PC-9 (cell line): ENCODE measurements around the gene AFF4. TPM values are rescaled to one million over a fixed set of nuclear protein-coding genes. Genes with fewer than 3 reads are reported as not detected.
"Not testable (repeated sequence)": the region's sequence is repeated elsewhere in the genome, so short reads cannot be mapped to it uniquely, and the experiment has no call there.

ENCODE experiments used
- BruUV-seq: library from RNA; stranded (reverse); fragments of 400-500 nt; replicated peaks from 2 replicates; lab custom pipeline; 2021; lab: Mats Ljungman, UMichigan
- CTCF ChIA-PET: fragments of 300-600 bp; sonication (Branson Sonifier 250); formaldehyde crosslinking; loops from one replicate; lab custom pipeline; 2022; ENCODE audit warnings: antibody characterized with exemption; lab: Charles Lee
- POLR2A ChIA-PET: fragments of 300-600 bp; sonication (Branson Sonifier 250); formaldehyde crosslinking; loops from one replicate; lab custom pipeline; 2022; ENCODE audit warnings: antibody characterized with exemption; ENCODE audit not compliant: unreplicated experiment; lab: Charles Lee
- DNase-seq, 2 experiments: peaks; one replicate each; pipeline versions ENCODE4 v3.0.0 to v3.0.0-alpha.2; 2015 to 2022; ENCODE audit warnings: mixed read lengths in 1 of 2
- H2AFZ ChIP-seq: fragments of 200-600 bp; sonication (generic); 2 replicates; pipeline ENCODE4 v1.8.1; 2017; ENCODE audit warnings: antibody characterized with exemption
- H3F3A ChIP-seq: fragments of 200-600 bp; sonication (generic); 2 replicates; pipeline ENCODE4 v1.8.1; 2017; ENCODE audit warnings: antibody characterized with exemption, mild to moderate bottlenecking, low read depth; ENCODE audit not compliant: insufficient read depth
- H3K27ac ChIP-seq: fragments of 200-600 bp; sonication (generic); 2 replicates; pipeline ENCODE4 v1.6.1; 2016; ENCODE audit warnings: mixed run types
- H3K27me3 ChIP-seq: fragments of 200-600 bp; sonication (generic); 2 replicates; pipeline ENCODE4 v1.6.1; 2016; ENCODE audit warnings: low read depth, mixed run types; ENCODE audit not compliant: insufficient read depth
- H3K36me3 ChIP-seq: fragments of 200-600 bp; sonication (generic); 2 replicates; pipeline ENCODE4 v1.6.1; 2016; ENCODE audit warnings: low read depth, mixed run types
- H3K4me1 ChIP-seq: fragments of 200-600 bp; sonication (generic); replicated peaks from 2 replicates; pipeline ENCODE4 v1.6.1; 2016; ENCODE audit warnings: mixed run types; ENCODE audit not compliant: insufficient read depth
- H3K4me2 ChIP-seq: fragments of 200-600 bp; sonication (generic); 2 replicates; pipeline ENCODE4 v1.6.1; 2017; ENCODE audit warnings: mixed run types
- H3K4me3 ChIP-seq: fragments of 200-600 bp; sonication (generic); 2 replicates; pipeline ENCODE4 v1.6.1; 2016; ENCODE audit warnings: mixed run types
- H3K79me2 ChIP-seq: fragments of 200-600 bp; sonication (generic); 2 replicates; pipeline ENCODE4 v1.6.1; 2017; ENCODE audit warnings: low read depth, mixed run types
- H3K9me2 ChIP-seq: fragments of 200-600 bp; sonication (generic); 2 replicates; pipeline ENCODE4 v1.8.1; 2017; ENCODE audit warnings: mild to moderate bottlenecking; ENCODE audit not compliant: insufficient read depth
- H3K9me3 ChIP-seq: fragments of 200-600 bp; sonication (generic); 2 replicates; pipeline ENCODE4 v1.8.1; 2016; ENCODE audit warnings: low read depth; ENCODE audit not compliant: insufficient read depth
- H4K20me1 ChIP-seq: fragments of 200-600 bp; sonication (generic); 2 replicates; pipeline ENCODE4 v1.8.1; 2017; ENCODE audit not compliant: insufficient read depth
- EZH2 ChIP-seq: fragments of 200-600 bp; sonication (generic); IDR thresholded peaks from 2 replicates; pipeline ENCODE4 v1.8.0; 2017; ENCODE audit warnings: antibody characterized with exemption, low read depth
- intact Hi-C: fragments of 100-400 bp; cut with micrococcal nuclease; formaldehyde crosslinking; loops from one replicate; pipeline ENCODE4 v1.10.0; 2022; ENCODE audit not compliant: unreplicated experiment
- total RNA-seq: library from RNA; stranded (reverse); gene quantifications from 2 replicates; pipeline ENCODE4 v1.2.3, GENCODE V29; 2021
- TF ChIP-seq, protein P1 (sequence below): fragments of 200-600 bp; sonication (generic); conservative IDR thresholded peaks from 2 replicates; pipeline ENCODE4 v1.6.1; 2017; ENCODE audit warnings: mixed run types, antibody characterized with exemption, mild to moderate bottlenecking, moderate library complexity

AFF4 gene
- total RNA-seq, 1 experiment from 2014 or later: 59.5 TPM

DNA sequence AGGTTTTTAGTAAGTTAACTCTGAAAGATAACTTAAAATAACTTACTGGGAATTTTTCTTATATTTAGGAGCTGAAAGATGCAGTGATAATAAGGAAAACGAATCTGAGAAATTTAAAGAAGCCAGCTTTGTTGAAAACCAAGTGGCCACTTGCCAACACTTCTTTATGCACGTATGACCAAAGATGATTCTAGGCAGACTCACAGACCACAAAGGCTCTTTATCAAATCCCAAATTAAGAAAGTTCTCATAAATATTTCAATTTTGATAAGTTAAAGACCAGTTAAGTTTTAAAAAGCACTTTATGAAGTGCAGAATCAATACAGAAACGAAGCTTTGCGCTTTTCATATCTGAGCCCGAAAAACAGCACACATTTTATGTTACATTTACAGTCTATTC lies 1.5 kb downstream of the AFF4 start:
- H3K27ac ChIP-seq: peak overlapping the region; percentile 82
- H3K4me2 ChIP-seq: peak overlapping the region; percentile 96
- no peak overlapping the region for H2AFZ ChIP-seq
- H3K27me3 ChIP-seq: no peaks in the 10 kb centered on the region
- no peaks in the 10 kb centered on the region for H3K9me2 ChIP-seq
- H3K36me3 ChIP-seq: no peaks in the 10 kb centered on the region
- peaks cover 23% of the 10 kb centered on the region for H3K4me1 ChIP-seq
- TF ChIP-seq, protein P1, sequence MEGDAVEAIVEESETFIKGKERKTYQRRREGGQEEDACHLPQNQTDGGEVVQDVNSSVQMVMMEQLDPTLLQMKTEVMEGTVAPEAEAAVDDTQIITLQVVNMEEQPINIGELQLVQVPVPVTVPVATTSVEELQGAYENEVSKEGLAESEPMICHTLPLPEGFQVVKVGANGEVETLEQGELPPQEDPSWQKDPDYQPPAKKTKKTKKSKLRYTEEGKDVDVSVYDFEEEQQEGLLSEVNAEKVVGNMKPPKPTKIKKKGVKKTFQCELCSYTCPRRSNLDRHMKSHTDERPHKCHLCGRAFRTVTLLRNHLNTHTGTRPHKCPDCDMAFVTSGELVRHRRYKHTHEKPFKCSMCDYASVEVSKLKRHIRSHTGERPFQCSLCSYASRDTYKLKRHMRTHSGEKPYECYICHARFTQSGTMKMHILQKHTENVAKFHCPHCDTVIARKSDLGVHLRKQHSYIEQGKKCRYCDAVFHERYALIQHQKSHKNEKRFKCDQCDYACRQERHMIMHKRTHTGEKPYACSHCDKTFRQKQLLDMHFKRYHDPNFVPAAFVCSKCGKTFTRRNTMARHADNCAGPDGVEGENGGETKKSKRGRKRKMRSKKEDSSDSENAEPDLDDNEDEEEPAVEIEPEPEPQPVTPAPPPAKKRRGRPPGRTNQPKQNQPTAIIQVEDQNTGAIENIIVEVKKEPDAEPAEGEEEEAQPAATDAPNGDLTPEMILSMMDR: no peak
- no peak for TF ChIP-seq EZH2
- peaks cover 63% of the 10 kb centered on the region for H3K79me2 ChIP-seq
- ChIA-PET POLR2A (interaction anchor here (1.0 kb wide), 1 partner anchor 90 kb away, joined by 3 read pairs; the partner anchor contains the start of gene HSPA4), CTCF (interaction anchor here (0.6 kb wide), 1 partner anchor 9 kb away, joined by 3 read pairs; no protein-coding TSS in a partner anchor)
- no peak for DNase-seq
- no peaks in the 10 kb centered on the region for H3K9me3 ChIP-seq
- BruUV-seq: no TSS peak
- intact Hi-C loops: loop anchor here (2.0 kb wide), 2 partner anchors 65 to 89 kb away; partner anchors contain the start of gene ZCCHC10
- peaks cover 42% of the 10 kb centered on the region for H4K20me1 ChIP-seq
- H3K4me3 ChIP-seq: peak overlapping the region; percentile 80
- H3F3A ChIP-seq: peaks cover 8% of the 10 kb centered on the region

DNA sequence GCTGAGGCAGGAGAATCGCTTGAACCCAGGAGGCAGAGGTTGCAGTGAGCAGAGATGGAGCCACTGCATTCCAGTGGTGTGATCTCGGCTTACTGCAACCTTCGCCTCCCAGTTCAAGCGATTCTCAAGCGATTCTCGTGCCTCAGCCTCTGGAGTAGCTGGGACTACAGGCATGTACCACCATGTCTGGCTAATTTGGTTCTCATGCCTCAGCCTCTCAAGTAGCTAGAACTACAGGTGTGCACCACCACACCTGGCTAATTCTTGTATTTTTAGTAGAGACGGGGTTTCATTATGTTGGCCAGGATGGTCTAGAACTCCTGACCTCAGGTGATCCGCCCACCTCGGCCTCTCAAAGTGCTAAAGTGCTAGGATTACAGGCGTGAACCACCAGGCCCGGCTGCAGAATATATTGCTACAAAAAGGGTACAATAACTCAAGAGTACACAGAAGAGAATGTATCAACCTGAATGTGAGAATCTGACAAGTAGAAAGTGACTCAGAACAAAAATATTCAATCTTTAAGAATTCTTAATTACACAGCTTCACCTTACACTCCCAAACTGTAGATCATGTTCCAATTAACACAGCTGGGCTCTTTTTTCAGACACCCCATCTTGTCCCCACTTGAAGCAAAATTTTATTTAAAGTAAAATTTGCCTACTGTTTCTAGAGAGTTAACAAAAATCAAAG lies 2.2 kb downstream of the AFF4 start:
- POLR2A ChIA-PET: interaction anchor here (0.6 kb wide), 1 partner anchor 43 kb away, joined by 4 read pairs; no protein-coding TSS in a partner anchor
- CTCF ChIA-PET: interaction anchor here (0.6 kb wide), 1 partner anchor 8 kb away, joined by 3 read pairs; no protein-coding TSS in a partner anchor
- H3K27me3 ChIP-seq, H3K9me2 ChIP-seq, H3F3A ChIP-seq, H3K36me3 ChIP-seq, intact Hi-C loops, H3K9me3 ChIP-seq, BruUV-seq, H2AFZ ChIP-seq: not testable (repeated sequence)
- H3K4me3 ChIP-seq: peak overlapping the region; percentile 80
- peaks cover 23% of the 10 kb centered on the region for H3K4me1 ChIP-seq
- peak overlapping the region; percentile 82 for H3K27ac ChIP-seq
- peaks cover 69% of the 10 kb centered on the region for H3K79me2 ChIP-seq
- H3K4me2 ChIP-seq: peak overlapping the region; percentile 96
- DNase-seq: peak in 1 of 2 experiments; percentile 65
- H4K20me1 ChIP-seq: peaks cover 48% of the 10 kb centered on the region

DNA sequence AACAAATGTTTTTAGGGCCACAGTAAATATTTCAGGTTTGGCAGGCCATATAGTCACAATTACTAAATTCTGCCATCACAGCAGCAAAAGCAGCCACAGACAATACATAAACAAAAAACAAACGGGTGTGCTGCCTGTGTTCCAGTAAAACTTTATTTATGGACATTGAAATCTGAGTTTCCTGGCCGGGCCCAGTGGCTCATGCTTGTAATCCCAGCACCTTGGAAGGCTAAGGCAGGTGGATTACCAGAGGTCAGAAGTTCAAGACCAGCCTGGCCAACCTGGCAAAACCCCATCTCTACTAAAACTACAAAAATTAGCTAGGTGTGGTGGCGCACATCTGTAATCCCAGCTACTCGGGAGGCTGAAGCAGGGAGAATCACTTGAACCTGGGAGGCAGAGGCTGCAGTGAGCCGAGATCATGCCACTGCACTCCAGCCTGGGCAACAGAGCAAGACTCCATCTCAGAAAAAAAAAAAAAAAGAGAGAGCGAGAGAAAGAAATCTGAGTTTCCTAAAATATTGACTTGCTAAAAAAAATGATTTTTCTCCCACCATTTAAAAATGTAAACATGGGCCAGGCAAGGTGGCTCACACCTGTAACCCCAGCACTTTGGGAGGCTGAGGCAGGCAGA lies 7.2 kb downstream of the AFF4 start:
- DNase-seq, POLR2A ChIA-PET, H3K4me2 ChIP-seq, H3K27ac ChIP-seq, H2AFZ ChIP-seq, intact Hi-C loops, H3K9me3 ChIP-seq, H3K27me3 ChIP-seq, H3K4me3 ChIP-seq, BruUV-seq, H3K9me2 ChIP-seq: not testable (repeated sequence)
- CTCF ChIA-PET: interaction anchor here (0.7 kb wide), 1 partner anchor 30 kb away, joined by 6 read pairs; no protein-coding TSS in a partner anchor
- Histone ChIP-seq H3K4me1 (peaks cover 23% of the 10 kb centered on the region), H4K20me1 (peaks cover 80% of the 10 kb centered on the region), H3F3A (peaks cover 15% of the 10 kb centered on the region; the same call in 1 of the 2 replicates), H3K79me2 (peaks cover 93% of the 10 kb centered on the region), H3K36me3 (peaks cover 12% of the 10 kb centered on the region)

DNA sequence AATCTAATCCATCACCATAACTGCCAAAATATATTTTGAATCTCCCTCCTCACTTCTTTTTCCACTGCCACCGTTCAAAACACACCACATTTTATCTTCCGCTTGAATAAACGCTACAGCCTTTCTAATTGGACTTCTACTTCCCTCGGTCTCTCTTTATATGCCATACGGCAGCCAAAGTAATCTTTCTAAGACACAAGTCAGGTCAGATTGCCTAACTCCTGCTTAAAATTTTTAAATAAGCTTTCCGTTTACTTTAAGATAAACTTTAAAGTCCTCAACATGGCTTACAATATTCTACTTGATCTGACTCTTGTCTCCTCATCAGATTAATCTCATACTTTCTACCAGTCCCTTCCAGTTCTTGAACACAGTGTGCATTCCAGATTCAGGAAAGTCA lies 9.7 kb downstream of the AFF4 start:
- peaks cover 92% of the 10 kb centered on the region for H3K79me2 ChIP-seq
- intact Hi-C loops: no loop called here
- TF ChIP-seq, protein P1: no peak
- TF ChIP-seq EZH2: no peak
- peaks cover 12% of the 10 kb centered on the region for H3K36me3 ChIP-seq
- POLR2A ChIA-PET: interaction anchor here (0.6 kb wide), 1 partner anchor 67 kb away, joined by 14 read pairs; no protein-coding TSS in a partner anchor
- peaks cover 11% of the 10 kb centered on the region; the same call in 1 of the 2 replicates for H3F3A ChIP-seq
- CTCF ChIA-PET: no interaction called here
- H3K4me3 ChIP-seq: no peak overlapping the region
- H3K9me2 ChIP-seq: no peaks in the 10 kb centered on the region
- peaks cover 7% of the 10 kb centered on the region; the same call in 1 of the 2 replicates for H3K4me1 ChIP-seq
- no peak for DNase-seq
- H3K9me3 ChIP-seq: no peaks in the 10 kb centered on the region
- H2AFZ ChIP-seq: no peak overlapping the region
- H3K4me2 ChIP-seq: no peak overlapping the region
- H3K27ac ChIP-seq: no peak overlapping the region
- no peaks in the 10 kb centered on the region for H3K27me3 ChIP-seq
- no TSS peak for BruUV-seq
- peaks cover 65% of the 10 kb centered on the region for H4K20me1 ChIP-seq
